GM11168 (cell line): Measurements from ENCODE around the gene ANKRD34A.

Source experiments
- in situ Hi-C: fragments of 300-500 bp; cut with MboI; formaldehyde crosslinking; loops from one replicate; pipeline ENCODE4 v1.12.0; 2022; ENCODE audit warnings: low sequenced_read_pairs; ENCODE audit not compliant: unreplicated experiment

The ANKRD34A gene

DNA sequence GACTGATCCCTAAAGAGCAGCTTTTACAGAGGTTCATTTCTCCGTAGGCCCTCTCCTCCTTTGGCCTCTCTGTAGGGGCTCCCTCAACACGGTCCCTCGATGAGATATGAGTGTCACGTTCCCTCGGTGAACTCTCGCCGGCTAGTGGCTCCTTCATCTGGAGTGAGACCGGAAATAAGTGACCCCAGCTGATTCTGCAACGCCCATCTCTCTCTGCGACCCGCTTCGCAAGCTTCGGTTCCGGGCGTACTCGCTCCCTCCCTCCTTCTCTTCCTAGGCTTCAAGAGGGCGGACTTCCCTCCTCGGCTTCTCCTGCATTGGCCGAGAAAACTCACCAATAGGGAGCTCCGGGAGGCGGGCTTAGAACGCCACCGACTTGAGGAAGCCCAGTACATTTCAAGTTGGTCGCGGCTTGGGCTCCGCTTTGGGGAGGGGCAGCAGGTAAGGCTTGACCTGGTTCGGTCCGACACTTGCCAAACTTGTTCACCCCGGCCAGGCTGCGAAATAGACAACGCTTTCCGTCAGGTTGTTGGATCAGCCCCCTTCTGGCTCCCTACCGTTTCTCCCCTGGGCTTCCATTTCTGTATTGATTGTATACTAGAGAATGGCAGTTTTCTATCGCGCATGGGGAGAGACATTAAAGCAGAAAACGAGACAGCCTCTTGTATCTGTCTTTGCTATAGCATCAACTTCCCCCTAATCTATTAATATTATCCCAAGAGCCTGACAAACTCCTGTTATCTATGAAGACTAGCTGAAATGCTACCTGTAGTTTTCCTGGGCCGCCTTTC lies at the start of gene ANKRD34A, which contains the start of gene POLR3GL:
Gene ANKRD34A, minus strand, starts transcription at position 248 of the 791 bp plus-strand sequence. CDS start 2,816 bp downstream, outside the sequence.
Gene POLR3GL, plus strand, starts transcription at position 363 of the 791 bp plus-strand sequence. CDS start 10,176 bp downstream, outside the sequence.
- in situ Hi-C loops = no loop called here

DNA sequence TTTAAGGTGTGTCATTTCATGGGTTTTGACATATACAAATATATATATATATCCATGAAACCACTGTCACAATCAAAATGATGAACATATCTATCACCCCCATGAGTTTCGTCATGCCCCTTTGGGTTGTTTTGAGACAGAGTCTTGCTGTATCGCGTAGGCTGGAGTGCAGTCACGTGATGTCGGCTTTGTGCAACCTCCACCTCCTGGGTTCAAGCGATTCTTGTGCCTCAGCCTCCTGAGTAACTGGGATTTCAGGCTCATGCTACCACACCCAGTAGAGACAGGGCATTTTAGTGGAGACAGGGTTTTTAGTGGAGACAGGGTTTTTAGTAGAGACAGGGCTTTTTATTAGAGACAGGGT lies 49.2 kb upstream of the ANKRD34A start:
- in situ Hi-C loops = loop anchor here (5.0 to 10.0 kb wide), 2 partner anchors 36 to 159 kb away; partner anchors contain the start of gene PIAS3

DNA sequence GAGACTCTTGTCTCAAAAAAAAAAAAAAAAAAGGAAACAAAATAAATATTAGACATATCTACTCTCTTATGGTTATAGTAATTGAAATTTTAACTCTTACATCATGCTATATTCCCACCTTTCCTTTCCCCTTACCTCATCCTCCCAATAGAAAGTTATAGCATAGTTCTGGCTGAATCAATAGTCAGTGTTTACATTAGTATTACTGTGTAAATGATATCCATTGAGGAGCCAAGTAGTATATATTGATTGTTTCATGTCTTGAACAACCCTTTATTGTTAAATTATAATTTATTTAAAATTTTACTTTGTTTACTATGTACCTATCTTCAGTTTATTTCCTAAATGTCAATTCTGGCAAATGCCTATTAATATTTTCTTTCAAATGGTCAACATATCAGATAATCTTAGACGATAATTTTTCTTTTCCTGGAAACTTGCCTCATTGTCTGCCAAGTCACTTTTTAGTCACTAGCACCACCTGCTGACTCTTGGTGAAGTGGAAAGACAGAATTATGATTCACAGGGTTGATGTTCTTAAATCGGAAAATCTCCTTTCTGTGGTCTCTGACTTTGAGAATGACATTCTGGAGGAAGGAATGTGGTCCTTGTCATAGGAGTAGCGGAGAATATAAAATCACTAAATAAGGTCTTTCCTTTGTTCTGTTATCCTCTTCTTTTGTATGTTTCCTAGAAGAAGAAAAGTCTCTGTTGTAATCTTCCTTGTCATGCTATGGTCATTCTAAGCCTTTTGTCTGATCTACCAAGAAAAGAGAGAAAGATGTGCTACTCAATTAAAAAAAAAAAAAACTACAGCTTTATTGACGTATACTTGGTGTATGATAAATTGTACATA lies 48.6 kb upstream of the ANKRD34A start:
- in situ Hi-C loops = loop anchor here (5.0 to 10.0 kb wide), 2 partner anchors 36 to 158 kb away; partner anchors contain the start of gene PIAS3

DNA sequence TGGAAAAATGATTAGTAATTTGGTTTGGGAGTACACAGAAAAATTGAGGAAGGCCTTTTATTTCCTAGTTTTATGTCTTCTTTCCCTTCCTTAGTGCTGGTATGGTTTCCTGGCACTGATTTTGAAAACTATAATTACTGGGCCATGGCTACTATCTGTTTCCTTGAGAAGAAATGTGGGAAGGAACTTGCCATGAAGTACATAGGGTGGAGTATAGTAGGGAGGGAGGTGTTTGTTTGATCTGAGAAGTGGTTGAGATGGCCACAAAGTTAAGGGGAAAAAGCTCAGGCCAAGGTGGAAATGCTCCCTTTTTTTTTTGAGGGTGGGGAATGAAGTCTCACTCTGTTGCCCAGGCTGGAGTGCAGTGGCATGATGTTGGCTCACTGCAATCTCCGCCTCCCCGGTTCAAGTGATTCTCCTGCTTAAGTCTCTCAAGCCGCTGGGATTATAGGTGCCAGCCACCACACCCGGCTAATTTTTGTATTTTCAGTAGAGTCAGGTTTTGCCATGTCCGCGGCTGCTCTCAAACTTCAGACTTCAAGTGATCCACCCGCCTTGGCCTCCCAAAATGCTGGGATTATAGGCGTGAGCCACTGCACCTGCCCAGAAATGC lies 45.9 kb upstream of the ANKRD34A start:
- in situ Hi-C loops = loop anchor here (5.0 to 10.0 kb wide), 2 partner anchors 33 to 155 kb away; partner anchors contain the start of gene PIAS3

DNA sequence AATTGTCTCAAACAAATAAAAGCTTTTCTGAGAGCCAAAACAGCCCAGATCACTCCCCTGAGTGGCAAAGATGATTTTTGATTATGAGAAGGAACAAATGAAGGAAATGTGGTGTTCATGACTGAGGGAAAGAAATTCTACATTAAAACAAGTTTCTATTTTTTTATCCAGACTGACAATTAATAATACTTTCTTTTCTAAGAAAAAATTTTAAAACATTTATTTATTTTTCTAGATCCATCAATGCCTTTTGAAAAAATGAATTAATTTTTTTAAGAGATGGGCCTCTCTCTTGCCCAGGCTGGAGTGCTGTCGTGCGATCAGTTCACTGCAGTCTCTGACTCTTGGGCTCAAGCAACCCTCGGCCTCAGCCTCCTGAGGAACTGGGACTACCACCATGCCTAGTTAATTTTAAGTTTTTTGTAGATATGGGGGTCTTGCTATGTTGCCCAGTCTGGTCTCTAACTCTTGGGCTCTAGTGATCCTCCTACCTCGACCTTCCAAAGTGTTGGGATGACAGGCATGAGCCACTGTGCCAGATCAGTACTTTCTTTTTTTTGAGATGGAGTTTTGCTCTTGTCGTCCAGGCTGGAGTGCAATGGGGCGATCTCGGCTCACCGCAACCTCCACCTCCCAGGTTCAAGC lies 43.2 kb upstream of the ANKRD34A start:
- in situ Hi-C loops = no loop called here

DNA sequence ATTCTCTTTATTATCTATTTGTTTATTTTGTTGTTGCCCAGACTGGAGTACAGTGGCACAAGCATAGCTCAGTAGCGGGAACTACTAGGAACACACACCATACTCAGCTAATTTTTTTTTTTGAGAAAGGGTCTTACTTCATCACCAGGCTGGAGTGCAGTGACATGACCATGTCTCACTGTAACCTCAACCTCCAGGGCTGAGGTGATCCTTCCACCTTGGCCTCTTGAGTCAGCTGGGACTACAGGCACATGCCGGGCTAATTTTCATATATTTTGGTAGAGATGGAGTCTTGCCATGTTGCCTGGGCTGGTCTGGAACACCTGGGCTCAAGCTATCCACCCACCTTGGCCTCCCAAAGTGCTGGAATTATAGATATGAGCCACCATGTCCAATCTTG lies 37.3 kb upstream of the ANKRD34A start:
- in situ Hi-C loops = loop anchor here (5.0 kb wide), 1 partner anchor 74 kb away; the partner anchor contains the start of gene RBM8A

DNA sequence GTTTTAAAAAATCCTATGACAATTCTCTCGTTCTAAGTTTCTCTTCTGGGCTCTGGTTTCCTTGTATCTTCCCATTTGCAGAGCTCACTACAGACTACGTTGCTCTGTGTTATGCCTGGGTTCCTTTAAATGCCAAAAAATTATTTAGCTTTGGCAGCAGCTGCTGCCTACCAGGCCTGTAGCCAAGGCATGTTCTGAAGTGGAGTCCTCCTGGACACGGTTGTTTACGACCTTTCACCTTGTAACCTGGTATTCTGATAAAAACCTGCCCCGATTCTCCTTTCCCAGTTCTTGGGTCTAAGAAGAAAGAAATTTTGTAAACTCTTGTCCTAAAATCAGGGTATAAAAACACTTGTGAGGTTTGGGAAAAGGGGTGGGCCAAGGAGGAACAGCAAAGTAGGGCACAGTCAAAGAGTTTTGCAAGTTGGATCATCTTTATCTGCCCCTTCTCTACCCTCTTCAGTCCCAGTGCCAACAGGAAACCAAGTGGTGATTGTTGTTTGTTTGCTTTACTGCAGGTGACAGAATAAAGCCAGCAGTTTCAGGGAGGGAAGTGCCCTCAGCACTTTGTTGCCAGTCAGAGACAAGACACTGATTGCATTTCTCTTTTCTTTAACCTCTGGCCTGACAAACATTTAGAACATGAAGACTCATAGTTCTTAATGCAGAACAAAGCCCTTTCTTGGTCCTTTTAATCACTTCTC lies 35.1 kb upstream of the ANKRD34A start:
- in situ Hi-C loops = loop anchor here (5.0 kb wide), 1 partner anchor 72 kb away; the partner anchor contains the start of gene RBM8A

DNA sequence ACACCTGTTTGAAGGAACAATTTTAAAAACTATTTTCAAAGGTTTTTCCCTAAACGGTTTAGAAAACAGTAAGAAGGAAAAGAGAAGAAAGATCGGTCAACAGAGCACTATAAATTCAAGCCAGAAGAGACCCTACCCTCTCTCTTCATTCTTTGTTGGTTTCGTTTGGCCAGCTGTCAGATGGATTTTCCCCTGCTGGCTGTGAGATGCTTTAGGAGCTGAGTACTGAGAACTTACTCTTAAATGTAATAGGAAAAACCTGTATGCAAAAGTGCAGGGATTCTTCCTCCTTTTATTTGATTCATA lies 33.3 kb upstream of the ANKRD34A start:
- in situ Hi-C loops = no loop called here

DNA sequence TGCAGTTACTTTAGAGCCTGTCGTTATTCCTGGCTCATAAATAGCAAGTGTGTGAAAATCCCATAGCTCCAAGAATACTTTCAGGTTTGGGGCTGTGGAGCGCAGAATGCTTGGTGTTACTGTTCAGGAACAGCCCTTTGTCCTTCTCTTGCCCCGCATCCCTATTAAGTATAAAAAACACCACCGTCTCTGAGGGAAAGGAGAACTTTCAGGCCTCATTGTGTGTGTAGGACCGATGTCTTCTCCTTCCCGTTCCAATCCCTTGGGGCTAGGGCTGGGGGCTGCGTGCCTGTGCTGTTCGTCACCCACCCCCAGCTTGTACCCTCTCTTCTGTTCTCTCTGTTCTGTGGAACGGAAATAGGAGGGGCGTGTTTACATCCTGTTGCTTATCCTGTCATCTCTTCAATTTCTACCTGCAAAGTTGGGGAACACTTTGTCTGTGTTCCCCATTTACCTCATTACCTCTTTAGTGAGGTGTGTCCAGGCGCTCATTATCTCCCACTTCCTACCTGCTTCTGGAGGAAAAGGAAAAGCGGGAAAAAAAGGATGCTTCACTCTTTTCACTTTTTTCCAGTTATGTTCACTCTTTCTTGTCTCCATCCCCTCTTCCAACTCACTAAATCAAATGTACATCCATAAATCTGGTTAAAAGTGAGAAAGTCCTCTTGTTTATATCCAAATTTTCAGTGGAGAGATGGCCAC lies 32.8 kb upstream of the ANKRD34A start:
- in situ Hi-C loops = no loop called here

DNA sequence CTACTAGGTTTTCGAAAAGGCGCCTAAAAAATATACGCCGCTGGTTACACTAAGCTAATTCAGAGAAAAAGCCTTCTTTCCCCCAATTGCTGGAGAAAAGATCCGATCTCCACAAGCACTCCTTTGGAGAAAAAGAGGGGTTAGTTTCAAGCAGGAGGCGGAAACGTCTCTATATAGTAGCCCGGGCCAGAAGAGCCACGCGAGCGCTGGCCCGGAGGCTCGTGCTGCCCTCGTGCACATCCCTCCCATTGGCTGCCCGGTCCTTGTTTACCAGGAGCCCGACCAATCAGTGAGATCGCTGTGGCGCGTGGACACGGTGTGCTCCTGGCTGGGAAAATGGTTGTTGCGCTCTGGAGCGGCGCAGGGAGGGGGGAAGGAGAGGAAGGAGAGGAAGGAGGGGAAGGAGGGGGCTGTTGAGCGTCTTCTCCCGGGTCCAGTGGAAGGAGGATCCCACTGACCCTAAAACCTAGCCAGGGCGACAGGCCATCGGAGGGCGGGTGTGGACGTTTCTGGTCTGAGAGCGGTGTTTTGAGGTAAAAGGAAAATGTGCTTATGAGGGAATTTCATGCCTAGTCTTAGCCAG lies 32.1 kb upstream of the ANKRD34A start, which contains the start of gene TXNIP:
Gene TXNIP, minus strand, starts transcription at position 147 of the 583 bp plus-strand sequence. CDS start 313 bp downstream, outside the sequence.
- in situ Hi-C loops = no loop called here

DNA sequence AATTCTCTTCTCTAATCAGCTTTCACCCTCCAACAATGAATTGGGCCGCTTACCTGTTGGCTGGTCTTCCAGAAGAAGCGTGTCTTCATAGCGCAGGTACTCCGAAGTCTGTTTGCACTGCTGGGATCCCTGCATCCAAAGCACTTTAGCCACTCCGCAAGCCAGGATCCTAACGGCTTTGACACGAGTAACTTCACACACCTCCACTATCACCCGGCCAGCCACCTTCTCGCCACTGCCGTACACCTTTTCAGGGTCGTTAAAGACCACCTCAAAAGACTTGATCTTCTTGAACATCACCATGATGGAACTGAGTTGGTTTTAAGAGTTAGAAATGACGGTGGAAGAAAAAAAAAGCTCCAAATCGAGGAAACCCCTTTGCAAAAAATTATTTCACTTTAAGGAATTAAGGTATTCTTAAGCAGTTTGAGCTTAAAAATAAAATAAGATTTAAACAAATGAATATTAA lies 31.6 kb upstream of the ANKRD34A start:
- in situ Hi-C loops = no loop called here

DNA sequence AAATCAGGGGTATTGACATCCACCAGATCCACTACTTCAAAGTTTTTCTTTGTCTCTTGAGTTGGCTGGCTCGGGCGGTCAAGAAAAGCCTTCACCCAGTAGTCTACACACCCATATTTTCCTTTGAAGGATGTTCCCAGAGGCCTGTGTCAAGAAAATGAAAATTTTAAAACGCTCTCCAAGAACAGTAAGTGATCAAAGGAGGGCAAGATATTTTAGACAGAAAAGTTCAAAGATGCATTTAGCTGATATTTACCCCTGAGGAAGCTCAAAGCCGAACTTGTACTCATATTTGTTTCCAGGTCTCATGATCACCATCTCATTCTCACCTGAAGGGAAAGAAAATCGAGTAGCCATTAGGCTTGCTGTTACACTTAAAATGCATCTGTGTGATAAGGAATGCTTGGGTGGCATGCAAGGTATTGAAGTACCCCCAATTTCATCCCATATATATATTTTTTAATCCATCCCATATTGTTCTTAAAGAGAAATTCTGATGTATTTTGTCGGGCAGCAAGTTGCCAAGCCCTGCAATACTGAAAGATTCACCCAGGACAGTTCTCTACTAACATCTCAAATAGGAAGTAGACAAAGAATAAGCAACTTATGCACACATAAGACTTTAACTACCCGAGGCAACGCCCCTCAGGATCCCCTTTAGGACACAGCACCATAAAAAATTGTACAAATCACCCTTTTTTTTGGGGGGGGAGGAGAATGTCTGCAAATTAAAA lies 30.9 kb upstream of the ANKRD34A start:
- in situ Hi-C loops = no loop called here

DNA sequence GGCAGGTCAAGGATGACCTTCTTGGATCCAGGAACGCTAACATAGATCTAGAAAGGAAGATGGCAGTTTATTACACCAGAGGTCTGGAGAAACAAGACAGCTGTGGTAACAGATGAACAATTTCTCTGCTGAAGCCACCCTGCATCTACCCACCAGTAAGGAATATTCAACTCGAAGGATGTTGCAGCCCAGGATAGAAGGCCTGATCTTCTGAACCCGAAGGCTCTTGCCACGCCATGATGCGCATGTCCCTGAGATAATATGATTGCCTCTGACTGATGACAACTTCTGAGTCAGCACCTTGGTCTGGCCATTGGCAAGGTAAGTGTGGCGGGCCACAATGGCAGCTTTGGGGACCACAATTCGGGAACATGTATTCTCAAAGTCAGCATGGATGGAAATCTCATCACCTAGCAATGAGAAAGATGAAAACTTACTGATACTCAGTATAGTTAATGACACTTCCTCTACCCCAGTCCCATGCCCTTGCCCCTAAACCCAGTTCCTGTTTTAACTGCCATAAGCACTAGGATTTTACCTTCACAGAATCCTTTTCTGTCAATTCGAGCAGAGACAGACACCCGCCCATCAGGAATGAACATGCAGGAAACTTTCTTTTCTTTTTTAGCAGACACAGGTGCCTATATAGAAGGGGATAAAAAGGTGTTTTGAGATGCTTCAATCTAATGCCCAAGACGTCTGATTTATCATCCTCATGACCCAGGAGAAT lies 30.2 kb upstream of the ANKRD34A start:
- in situ Hi-C loops = no loop called here

DNA sequence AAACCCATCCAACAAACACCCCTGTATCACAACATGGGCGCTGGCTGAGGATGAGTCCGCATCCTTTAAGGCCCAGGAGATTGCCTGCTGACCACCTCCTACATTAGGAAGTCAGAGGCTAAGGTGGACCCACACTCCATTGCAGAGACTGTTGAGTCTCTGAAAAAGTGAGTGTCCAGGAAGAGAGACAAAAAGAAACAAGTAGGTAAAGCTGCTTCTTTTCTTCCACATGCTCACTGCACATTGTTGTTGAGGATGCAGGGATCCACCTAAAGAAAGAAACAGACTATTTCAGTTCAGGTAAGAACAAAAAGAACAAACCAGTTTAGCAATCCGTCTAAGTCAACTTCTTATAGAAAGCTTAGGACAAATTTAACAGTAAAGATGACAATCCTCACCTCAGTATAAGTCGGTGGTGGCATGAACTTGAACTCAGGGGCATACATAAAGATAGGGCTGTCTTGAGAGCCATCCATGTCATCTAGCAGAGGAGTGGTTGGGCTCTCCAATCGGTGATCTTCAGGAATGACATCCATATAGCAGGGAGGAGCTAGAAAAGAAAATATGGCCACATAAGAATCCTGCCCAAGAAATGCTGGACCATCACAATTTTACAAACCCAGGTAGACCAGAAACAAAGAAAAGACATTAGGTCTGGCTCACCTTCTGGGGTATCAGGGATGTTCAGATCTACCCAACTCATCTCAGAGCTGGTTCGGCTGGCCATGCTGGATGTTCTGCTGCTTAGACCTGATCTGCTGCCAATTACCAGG lies 29.4 kb upstream of the ANKRD34A start:
- in situ Hi-C loops = no loop called here

DNA sequence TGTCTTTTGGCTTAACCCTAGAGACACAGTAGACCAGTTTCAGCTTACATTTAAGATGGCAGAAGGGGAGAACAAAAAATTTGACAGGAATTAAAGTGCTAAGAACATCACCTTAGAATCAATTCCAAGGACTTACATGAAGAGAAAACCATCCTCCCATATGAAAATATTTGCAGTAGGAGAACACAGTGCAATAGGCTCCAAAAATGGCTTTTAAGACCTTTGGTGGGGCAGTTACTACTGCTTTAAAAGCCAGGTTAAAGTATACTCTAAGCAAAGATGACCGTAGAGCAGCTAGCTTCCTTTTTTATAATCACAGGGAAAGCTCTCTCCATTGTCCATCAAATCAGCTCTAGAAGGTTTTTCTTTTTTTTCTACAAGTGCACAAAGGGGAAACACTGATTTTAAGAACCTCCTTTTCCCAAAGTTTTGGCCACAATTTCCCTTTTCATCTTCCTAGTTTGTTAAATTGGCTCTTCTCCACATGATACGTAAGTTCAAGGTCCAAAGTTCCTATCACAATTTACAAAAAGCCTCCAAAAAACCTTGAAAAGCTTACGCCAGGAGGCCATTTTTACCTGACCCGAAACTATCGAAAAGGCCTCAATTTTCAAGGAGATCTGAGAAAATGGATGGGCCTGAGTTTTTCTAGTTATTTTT lies 28.7 kb upstream of the ANKRD34A start:
- in situ Hi-C loops = no loop called here

DNA sequence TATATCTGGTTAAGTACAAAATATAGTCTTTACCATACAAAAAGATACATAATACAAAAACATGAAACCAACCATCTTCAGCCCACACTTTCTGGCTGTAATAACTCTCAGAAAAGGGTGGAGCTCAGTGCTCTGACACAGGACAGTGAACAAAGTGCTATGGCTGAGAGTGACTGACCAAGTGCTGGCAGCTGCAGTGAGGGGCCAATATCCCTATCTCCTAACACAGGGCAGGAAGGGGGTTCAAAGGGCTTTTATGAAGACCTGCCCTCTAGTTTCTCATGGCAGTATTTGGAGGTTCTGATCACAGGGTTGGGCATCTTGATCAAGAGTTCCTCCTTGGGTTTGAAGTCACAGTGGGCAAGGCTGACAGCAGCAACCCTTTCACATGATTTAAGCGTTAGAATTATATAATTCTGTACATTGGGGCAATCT lies 28.1 kb upstream of the ANKRD34A start:
- in situ Hi-C loops = no loop called here
